ENCODE data around the gene BIRC2.
"Not testable (repeated sequence)": the region's sequence is repeated elsewhere in the genome, so short reads cannot be mapped to it uniquely, and the experiment has no call there.

BIRC2 gene

DNA sequence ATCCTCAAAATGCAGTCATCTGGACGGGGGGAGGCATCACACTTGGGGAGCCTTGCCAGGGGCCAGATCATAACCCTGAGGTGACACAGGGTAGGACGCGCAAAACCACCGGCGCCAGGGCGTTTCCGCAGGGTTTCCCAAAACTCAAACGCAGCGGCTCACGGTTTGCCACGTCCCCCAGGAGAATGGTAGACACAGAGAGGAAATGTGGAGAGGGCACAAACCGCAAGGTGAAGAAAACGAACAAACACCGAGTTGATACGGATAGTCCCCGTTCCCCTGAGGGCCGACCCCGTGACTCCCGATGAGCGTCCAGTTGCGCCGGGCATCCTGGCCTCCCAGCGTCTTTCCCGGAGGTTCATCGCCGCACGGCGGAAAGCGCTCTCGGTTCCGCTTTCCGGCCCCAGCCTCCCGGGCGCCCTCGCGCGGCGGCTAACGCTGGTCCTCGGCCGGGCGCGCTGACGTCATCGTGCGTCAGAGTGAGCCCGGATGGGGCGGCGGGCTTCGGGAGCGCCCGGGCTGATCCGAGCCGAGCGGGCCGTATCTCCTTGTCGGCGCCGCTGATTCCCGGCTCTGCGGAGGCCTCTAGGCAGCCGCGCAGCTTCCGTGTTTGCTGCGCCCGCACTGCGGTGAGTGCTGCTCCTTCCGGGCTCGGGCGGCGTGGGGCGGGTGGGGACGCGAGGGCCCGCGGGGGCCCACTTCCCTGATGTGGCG, at the start of gene BIRC2:
Gene BIRC2, plus strand, starts transcription at position 467 of the 714 bp plus-strand sequence. CDS start 2,641 bp downstream, outside the sequence.
- peak; percentile 89 to 93 for DNase-seq (ENCODE audit: low read depth in 2 of 2)

DNA sequence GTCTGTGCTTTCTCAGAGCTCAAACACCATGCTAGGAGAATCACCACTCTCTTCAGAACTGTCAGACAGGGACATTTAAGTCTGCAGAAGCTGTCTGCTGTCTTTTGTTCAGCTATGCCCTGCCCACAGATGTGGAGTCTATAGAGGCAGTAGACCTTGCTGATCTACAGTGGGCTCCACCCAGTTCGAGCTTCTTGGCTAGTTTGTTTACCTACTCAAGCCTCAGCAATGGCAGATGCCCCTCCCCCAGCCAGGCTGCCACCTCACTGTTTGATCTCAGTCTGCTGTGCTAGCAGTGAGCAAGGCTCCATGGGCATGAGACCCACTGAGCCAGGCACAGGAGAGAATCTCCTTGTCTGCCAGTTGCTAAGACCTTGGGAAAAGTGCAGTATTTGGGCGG, 46.2 kb upstream of the BIRC2 start:
- not testable (repeated sequence) for DNase-seq (ENCODE audit: low read depth in 2 of 2)

DNA sequence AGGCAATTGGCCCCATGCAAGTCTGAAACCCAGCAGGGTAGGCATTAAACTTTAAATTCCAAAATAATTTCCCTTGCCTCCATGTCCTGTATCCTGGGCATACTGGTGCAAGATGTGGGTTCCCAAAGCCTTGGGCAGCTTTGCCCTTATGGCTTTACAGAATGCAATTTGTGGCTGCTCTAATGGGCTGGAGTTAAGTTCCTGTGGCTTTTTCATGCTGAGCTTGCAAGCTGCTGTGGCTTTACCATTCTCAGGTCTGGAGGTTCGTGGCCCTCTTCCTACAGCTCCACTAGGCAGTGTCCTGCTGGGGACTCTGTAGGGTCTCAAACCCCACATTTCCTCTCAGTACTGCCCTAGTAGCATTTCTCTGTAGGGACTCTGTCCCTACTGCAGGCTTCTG, 44.8 kb upstream of the BIRC2 start:
- DNase-seq (ENCODE audit: low read depth in 2 of 2) = no peak

DNA sequence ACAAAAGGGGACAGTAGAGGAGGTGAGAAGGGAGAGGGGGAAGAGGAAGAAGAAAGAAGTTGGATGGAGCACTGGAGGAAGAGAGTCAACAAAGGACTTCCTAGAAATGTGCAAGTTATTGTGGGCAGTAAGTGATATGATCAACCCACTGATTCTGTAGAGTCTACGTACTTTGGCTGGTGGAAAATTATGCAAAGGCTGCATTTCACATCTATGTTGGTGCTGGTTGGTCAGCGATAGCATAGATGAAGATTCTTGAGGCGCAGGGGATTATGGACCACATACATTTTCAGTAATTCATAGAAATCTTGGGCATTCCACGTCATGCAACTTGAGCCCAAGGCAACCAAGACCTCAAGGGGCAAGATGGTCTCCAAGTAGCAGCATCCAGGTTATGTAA, 42.3 kb upstream of the BIRC2 start:
- no peak for DNase-seq (ENCODE audit: low read depth in 2 of 2)

DNA sequence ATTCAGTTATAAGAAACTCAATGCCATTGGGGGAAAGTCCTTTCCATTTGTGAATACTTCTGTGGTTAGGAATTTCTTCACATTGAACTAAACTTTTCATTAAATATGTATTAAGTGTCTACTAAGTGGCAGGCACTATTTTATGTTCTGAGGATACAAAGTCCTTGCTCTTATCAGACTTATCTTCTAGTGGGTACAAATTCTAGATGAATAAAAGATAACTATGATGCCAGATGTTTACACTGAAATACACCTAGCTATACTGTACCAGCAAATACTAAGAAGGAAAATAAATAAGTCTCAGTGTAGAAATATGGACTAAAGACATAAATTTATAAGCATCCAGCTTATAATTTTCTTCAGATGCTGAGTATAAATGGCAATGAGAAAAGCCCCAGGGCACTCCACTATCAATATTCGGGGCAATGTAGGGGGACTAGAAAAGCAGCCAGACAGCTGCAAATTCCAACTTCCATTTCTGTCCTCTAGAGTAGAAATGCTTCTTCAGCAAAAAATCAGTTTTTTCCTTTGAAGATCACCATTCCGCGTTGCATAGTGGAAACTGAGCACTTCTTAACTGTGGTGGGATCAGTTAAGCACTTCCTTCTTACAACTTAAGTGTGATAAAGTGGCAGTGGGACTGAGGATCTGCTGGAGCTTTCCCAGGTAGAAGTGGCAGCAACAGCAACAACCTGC, 41.5 kb upstream of the BIRC2 start:
- no peak for DNase-seq (ENCODE audit: low read depth in 2 of 2)

DNA sequence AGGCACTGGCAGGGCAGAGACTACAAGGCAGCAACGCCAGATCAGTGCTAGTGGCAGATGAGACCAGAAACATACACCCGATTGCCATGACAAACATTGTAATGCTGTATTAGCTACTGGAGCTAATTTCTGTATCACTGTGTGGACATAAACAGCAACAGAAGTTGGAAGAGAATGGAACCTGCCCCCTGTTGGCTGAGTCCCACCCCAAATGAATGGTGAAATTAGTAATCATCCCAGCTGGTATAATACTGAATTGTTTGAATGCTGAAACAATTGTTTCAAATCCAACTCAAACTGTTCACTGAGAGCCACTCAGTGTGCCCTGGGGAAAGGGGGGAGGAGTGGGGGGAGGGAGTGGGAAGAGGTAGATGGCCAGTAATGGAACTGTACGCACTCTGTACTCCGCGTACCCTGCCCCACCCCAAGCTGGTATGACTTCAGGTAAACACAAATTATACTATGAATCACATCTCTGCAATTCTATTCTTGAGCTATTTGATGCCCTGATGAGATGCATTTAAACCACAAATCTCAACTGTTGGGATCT, 40.9 kb upstream of the BIRC2 start:
- no peak for DNase-seq (ENCODE audit: low read depth in 2 of 2)

DNA sequence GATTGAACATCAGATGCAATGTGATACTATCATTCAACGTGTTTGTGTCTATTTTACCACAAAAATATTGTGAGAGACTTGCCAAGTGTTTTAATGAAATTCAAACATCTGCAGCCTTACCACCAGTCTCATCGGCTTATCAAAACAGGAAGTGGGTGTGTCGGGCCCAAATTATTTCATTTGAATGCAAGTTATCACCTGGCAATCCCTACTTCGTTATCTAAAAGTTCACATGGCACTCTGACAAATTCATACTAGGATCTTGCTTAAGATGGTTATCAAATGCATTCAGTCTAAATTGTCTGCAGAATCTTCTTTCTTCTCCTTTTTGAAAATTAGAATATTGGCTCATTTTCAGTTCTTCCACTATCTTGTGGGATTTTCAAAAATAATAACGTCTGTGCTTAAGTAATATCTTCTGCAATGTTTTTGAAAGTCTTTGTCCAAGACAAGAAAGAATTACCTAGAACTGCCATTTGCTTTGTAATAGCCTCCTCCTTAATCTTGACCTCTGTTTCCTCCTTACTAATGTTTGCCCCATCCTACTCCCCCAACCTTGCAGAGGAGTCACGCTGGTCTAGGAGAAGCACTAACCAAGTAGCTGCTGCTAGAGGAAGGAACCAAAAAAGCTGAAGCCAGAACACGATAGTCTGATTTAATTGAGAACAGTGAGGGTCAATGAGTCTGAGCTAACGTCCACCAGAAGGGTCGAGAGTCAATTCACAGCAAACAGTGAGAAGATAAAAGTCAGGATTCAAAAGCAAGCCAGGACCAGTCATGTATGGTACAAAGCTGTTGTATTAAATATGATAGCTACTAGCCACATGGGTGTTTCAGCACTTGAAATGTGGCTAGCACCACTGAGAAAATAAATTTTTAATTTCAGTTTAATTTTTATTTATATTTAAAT, 39.9 kb upstream of the BIRC2 start:
- DNase-seq (ENCODE audit: low read depth in 2 of 2) = no peak

DNA sequence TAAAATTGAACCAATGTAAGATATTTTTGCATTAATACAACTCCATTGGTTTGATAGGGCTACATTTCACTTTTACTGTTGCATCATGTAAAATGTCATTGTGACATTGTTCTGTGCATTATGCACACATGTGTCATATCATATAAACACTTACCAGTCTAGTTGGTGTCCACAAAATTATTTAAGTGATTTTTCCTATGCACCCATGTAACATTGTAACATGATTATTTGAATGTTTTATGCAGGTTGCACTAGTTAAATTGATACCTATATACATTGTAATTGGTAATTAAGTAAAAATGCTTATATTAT, 39.3 kb upstream of the BIRC2 start:
- DNase-seq (ENCODE audit: low read depth in 2 of 2) = no peak

DNA sequence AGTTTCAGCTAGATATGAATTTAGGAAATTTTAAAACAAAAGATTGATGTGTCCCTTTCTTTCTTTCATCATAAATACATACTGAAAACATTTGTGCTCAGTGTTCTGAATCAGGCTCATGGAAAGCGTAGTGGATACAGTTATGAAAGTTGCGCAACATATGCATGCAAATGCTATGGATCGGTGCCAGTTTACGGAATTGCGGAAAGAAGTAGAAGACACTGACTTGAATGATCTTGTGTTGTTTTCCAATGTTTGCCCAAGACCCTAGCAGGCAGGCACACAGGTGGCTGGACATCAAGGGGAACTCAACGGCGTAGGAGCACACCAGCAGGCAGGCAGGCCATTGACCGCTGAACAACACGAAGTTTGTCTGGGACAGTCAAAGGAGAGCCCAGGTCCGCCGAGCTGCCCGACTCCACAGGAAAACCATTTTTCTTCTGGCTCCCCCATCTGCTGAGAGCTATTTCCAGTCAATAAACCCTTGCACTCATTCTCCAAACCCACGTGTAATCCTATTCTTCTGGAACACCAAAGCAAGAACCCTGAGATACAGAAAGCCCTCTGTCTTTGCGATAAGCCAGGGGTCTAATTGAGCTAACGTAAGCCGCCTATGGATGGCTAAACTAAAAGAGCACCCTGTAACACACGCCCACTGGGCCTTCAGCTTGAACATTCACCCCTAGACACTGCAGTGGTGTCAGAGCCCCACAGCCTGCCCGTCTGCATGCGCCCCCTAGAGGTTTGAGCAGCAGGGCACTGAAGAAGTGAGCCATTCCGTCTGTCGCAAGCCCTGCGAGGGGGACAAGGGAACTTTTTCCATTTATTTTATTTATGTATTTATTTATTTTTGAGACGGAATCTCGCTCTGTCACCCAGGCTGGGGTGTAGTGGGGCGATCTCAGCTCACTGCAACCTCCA, 37.1 kb upstream of the BIRC2 start:
- no peak for DNase-seq (ENCODE audit: low read depth in 2 of 2)

DNA sequence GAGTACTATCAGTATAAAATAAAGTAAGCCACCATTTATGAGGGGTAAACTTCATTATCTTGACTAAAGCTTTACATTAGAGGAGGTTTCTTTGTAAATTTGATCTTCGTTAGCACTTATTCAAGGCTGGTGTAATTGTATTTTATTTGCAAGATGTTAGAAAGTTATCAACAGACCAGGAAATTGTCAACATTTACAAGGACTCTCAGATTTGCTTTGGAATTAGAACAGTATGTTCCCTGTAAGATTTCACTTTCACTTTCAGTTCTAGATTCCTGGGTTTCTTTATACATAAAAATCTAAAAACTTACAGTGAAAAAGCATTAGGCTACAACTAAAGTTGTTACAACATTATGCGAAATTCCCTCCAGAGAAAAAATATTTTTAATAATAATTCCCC, 34.3 kb upstream of the BIRC2 start:
- DNase-seq (ENCODE audit: low read depth in 2 of 2) = no peak

DNA sequence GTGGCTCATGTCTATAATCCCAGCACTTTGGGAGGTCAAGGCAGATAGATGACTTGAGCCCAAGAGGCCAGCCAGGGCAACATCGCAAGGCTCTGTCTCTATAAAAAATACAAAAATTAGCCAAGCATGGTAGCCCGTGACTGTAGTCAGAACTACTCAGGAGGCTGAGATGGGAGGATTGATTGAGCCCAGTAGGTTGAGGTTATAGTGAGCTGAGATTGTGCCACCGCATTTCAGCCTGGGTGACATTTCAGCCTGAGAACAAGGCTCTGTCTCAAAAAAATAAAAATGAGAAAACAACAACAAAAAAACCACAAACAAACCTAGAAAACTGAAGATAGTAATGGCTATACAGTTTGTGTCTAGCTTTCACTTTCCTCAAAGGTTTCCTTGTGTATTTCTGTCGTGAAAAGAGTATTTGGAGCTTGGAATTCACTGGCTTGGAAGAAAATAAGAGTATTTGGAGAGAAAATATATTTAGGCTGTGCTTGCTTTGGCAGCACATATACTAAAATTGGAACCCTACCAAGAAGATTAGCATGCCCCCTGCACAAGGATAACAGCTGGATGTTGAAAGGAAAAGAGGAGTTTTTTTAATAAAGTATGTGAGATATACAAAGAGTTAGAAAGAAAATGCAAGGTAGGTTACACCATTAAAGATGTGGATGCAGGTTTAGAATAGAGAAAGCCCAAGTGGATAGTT, 33.6 kb upstream of the BIRC2 start:
- DNase-seq (ENCODE audit: low read depth in 2 of 2) = no peak

DNA sequence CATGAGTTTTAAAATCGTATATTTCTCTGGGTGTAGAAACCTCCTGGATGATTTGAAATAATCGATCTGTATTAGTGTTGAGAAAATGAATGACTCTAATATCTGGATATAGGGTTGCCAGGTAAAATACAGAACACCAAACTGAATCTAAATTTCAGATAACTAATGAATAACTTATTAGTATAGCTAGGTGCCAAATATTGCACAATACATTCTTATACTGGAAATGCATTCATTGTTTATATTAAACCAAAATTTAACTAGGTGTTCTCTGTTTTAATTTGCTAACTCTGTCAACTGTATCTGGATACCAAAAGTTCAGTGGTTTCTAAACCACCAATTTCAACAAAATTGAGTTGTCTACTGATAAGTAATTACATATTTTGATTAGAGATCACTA, 32.2 kb upstream of the BIRC2 start:
- no peak for DNase-seq (ENCODE audit: low read depth in 2 of 2)

DNA sequence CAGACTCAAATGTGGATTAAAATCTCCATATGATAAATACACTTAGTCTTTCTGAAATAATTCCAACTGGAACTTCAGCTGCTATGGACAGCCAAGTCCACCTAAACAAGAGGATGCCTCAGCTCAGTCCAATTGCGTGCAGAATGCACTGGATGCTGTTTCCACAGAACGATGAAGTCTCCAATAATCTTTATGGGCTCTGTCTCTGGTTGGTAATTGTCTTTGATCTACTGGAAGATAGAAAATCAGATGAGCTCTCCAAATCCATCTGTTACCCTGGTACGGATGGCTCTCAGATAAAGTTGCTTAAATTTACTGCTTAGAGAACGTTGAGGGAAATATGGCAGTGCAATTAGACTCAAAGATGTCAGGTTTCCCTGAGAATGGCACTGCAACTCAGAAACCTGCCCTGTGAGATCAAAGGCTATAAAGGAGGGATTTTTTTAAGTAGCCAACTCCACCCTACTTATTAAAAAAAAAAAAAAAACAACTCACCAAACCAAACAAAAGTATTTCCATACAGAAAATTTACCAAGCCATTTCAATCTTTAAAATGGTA, 30.6 kb upstream of the BIRC2 start:
- no peak for DNase-seq (ENCODE audit: low read depth in 2 of 2)

DNA sequence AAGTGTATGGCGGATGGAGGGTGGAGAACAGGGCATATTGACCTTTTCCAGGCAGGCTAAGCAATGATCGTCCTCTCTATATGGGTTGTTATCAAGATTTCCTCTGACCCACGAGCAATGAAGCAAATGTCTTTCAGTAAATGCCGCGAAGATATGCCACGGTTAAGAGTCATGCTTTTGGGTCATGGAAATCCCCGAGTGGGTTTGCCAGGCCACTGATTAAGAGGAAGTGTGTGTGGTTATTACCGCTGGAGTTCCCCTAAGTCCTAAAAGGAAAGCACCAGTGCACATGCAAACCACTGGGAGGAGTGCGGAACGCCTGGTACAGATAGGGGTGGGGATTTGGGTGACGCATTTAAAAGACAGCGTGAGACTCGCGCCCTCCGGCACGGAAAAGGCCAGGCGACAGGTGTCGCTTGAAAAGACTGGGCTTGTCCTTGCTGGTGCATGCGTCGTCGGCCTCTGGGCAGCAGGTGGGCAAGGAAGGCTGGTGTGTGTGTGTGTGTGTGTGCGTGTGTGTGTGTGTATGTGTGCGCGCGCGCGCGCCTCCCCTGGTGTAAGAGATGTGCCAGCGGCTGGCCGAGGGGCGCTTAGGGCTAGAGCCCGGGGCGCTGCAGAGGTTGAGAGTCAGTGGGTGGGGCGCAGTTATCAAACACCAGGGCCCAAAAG, 29.8 kb upstream of the BIRC2 start, which contains the start of gene BIRC3:
Gene BIRC3, plus strand, starts transcription at position 386 of the 669 bp plus-strand sequence. CDS start 7,026 bp downstream, outside the sequence.
- peak; percentile 84 to 85 for DNase-seq (ENCODE audit: low read depth in 2 of 2)

DNA sequence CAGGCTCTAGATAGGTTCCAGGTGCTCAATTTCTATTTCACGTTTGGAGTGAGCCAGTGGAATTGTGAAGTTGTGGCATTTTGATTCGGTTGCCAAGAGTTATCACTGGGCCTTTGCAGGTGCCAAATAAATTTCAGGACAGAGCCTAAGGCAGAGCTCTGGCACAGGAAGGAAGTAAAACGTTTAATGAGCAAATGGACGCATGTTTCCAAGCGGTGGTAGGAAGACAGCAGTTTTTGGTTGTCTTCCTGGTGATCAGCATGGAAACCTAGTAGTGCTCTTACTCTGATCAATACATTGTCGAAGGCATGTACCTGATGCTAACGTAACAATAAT, 29.3 kb upstream of the BIRC2 start:
- DNase-seq (ENCODE audit: low read depth in 2 of 2) = no peak

DNA sequence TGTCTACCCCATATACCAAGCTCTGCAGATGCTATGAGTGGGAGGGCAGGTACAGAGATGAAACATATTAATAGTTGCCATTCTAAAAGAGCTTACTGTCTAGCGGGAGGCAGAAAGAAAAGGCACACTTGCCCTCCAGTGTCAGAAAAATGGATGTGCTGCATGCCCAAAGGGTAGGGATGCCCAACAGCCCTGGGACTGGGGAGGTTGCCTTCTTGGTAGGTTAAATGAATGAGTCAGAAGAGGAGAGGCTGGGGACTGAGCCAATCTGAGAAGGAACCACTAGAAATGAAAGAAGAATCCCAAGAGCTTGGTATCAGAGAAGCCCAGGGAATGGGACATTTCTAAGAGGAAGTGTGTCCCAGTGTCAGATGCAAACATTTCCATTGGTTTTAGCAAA, 28.5 kb upstream of the BIRC2 start:
- peak in 1 of 2 experiments; percentile 36 for DNase-seq (ENCODE audit: low read depth in 2 of 2)

DNA sequence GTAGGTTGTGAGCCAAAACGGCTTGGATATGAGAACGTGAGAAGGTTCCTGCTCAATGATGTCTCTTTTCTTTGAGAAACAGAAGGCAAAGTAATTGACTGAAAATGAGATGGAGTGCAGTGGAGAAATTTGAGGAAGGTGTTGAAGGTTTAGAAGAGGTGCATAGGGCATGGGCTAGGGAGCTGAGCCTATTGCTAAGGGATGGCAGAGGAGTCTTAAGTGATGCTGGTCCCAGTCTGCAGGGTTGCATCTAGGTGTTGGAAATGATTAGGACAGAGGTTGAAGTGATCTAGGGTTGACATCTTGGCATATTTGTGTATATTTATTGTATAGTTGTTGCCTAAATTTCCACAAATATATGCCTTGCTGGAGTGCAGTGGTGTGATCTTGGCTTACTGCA, 27.5 kb upstream of the BIRC2 start:
- DNase-seq (ENCODE audit: low read depth in 2 of 2) = no peak

DNA sequence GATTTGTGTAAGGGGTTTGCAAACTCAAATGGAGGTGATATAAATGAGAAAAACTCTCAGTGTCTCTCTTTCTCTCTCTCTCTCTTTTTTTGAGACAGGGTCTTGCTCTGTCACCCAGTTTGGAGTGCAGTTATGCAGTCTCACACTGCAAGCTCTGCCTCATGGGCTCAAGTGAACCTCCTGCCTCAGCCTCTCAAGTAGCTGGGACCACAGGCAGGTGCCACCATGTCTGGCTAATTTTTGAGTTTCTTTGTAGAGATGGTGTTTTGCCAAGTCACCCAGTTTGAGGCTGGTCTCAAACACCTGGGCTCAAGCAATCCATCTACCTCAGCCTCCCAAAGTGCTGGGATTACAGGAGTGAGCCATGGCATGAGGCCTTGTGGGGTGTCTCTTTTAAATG, 26.8 kb upstream of the BIRC2 start:
- DNase-seq (ENCODE audit: low read depth in 2 of 2) = no peak

DNA sequence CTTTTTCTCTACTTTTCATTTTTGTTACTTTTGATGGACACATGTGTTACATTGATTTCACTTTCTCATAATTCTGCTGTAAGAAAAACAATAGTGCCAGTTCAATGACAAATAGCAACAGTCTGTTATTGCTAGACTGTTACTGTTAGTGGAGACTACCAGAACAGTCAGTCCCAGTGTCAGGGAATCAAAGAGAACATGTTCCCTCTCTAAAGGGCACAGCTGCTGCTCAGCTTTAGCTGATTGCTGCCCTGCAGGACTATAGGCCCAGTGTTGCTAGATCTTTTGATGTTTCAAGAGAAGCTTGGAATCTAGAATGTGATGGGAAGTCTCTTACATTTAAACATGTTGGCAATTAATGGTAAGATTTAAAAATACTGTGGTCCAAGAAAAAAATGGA, 26.3 kb upstream of the BIRC2 start:
- no peak for DNase-seq (ENCODE audit: low read depth in 2 of 2)

DNA sequence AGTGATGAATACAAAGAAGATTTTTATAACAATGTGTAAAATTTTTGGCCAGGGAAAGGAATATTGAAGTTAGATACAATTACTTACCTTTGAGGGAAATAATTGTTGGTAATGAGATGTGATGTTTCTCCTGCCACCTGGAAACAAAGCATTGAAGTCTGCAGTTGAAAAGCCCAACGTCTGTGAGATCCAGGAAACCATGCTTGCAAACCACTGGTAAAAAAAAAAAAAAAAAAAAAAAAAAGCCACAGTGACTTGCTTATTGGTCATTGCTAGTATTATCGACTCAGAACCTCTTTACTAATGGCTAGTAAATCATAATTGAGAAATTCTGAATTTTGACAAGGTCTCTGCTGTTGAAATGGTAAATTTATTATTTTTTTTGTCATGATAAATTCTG, 24.5 kb upstream of the BIRC2 start:
- DNase-seq (ENCODE audit: low read depth in 2 of 2) = no peak

All from stimulated activated CD4-positive, alpha-beta T cell treated with anti-CD3 and anti-CD28 coated beads, Interleukin-12 subunit alpha, Interleukin-12 subunit beta, amount 100 ng/mL, for 24 hours (primary cell).